ENCODE data around the gene GLT1D1.

- TF ChIP-seq, protein P1, sequence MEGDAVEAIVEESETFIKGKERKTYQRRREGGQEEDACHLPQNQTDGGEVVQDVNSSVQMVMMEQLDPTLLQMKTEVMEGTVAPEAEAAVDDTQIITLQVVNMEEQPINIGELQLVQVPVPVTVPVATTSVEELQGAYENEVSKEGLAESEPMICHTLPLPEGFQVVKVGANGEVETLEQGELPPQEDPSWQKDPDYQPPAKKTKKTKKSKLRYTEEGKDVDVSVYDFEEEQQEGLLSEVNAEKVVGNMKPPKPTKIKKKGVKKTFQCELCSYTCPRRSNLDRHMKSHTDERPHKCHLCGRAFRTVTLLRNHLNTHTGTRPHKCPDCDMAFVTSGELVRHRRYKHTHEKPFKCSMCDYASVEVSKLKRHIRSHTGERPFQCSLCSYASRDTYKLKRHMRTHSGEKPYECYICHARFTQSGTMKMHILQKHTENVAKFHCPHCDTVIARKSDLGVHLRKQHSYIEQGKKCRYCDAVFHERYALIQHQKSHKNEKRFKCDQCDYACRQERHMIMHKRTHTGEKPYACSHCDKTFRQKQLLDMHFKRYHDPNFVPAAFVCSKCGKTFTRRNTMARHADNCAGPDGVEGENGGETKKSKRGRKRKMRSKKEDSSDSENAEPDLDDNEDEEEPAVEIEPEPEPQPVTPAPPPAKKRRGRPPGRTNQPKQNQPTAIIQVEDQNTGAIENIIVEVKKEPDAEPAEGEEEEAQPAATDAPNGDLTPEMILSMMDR (IDR thresholded peaks at IDR 0.05 in 2 of 3, conservative IDR thresholded peaks at IDR 0.05 in 1 of 3; ENCODE audit: borderline replicate concordance in 1 of 3, insufficient read depth in 1 of 3, low read depth in 2 of 3, low read length in 2 of 3) = no peak
- TF ChIP-seq POLR2AphosphoS5 (IDR thresholded peaks at IDR 0.05; ENCODE audit: low read depth, low read length) (no peak), POLR2A (IDR thresholded peaks at IDR 0.05; ENCODE audit: borderline replicate concordance, extremely low read depth, insufficient read depth, insufficient read length) (no peak), SIN3A (IDR thresholded peaks at IDR 0.05; ENCODE audit: low read depth) (no peak), JUND (IDR thresholded peaks at IDR 0.05) (no peak), REST (IDR thresholded peaks at IDR 0.05; ENCODE audit: low read depth) (no peak), CEBPB (IDR thresholded peaks at IDR 0.05; ENCODE audit: low read depth) (no peak), CBX3 (IDR thresholded peaks at IDR 0.05; ENCODE audit: low read depth) (no peak), RAD21 (IDR thresholded peaks at IDR 0.05; ENCODE audit: low read depth) (no peak), YY1 (IDR thresholded peaks at IDR 0.05; ENCODE audit: extremely low read depth, insufficient replicate concordance, low read depth, low read length) (no peak)
Observed at GRCh38 chr12:128991716-128992115, 138.4 kb downstream of the GLT1D1 start.
